ENCODE results near the gene ASL.
"Not testable (repeated sequence)": the region's sequence is repeated elsewhere in the genome, so short reads cannot be mapped to it uniquely, and the experiment has no call there.

ASL gene

GRCh38 chr7:66075590-66076461, at the start of gene ASL:
ASL (plus strand) TSS chr7:66075819; CDS start chr7:66076082, 263 bp downstream.
- peak; percentile 94 for DNase-seq (ENCODE audit: low spot score)

DNA sequence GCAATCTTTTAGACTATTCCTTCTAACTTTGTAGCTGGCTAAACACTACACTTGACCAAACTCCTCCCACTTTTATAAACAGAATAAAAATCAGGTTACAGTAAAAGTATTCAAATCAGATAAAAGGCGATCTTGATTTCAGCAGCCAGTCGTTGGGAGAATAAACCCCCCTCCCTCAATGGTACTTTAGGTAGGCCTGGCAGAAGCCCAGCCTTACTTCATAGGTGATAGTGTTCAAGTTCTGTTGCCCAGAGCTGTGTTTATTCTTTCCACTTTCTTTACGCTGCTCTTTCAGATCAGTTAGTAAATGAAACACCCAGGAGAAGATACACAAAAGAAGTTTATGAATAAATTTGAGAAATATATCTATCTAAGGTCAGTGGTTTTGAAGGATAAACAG, 47.3 kb upstream of the ASL start:
- not testable (repeated sequence) for DNase-seq (ENCODE audit: low spot score)

DNA sequence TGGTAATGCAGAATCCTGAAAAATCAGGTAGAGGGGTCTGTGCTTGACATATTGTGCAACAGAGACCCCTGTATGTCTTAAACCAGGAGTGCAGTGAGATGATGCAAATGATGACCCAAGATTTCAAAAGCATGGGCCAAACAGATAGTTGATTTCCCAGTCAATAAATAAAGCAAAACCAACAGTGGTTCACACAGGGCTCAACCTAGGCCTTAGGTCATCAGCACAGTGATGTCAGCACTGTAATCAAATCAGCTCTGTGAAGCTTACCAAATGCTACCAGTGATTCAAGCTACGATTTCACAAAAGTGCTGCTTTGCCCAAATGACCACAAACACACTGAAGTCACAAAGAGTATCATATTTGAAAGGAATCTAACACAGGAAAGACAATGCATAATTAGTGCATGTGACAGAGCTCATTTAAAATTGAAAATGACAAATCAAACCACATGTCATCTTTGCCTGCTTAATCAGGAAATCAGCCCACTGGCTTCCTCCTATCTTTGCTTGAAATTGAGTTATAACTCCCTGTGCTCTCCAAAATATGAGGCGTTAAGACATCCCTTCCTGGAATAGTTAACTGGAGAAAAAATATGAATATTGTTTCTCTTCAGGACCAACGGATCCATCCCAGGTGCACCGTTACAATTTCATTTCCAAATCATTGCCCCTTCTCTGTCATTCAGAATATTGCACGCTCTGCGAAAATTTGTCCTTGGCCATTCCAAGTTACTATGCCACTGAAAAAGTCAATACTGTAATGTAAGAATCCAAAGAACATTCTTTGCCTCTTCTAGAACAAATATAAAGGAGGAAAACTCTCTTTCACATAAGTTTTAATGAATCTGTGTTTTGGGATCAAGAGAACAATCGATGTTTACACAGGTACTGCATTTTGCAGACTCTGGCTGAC, 41.9 kb upstream of the ASL start:
- no peak for DNase-seq (ENCODE audit: low spot score)

- DNase-seq (ENCODE audit: low spot score): not testable (repeated sequence)
Observed at GRCh38 chr7:66034436-66035010, 41.1 kb upstream of the ASL start.

- DNase-seq (ENCODE audit: low spot score): no peak
Observed at GRCh38 chr7:66036382-66036781, 39.2 kb upstream of the ASL start.

DNA sequence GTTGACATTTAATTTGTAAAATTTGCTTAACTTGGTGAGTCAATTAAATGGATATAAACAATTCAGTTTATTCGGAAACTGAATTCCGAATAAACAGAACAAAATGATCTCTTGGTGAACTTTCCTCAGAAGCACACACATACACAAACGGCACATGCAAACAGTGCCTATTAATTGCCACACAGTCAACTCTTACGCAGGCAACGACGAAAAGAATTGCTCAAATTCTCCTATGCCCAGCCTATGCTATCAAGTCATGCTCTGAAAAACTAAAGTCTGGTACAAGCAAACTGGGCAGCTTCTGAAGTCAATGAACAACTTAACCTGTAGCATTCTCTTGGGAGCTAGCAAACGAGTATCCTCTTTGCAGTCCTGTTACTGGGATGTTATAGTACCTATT, 38.8 kb upstream of the ASL start:
- DNase-seq (ENCODE audit: low spot score): no peak

GRCh38 chr7:66039094-66039670, 36.4 kb upstream of the ASL start:
- DNase-seq (ENCODE audit: low spot score): no peak

GRCh38 chr7:66043681-66044497, 31.7 kb upstream of the ASL start:
- peak; percentile 70 for DNase-seq (ENCODE audit: low spot score)

GRCh38 chr7:66044498-66044854, 31.1 kb upstream of the ASL start:
- DNase-seq (ENCODE audit: low spot score): not testable (repeated sequence)

DNA sequence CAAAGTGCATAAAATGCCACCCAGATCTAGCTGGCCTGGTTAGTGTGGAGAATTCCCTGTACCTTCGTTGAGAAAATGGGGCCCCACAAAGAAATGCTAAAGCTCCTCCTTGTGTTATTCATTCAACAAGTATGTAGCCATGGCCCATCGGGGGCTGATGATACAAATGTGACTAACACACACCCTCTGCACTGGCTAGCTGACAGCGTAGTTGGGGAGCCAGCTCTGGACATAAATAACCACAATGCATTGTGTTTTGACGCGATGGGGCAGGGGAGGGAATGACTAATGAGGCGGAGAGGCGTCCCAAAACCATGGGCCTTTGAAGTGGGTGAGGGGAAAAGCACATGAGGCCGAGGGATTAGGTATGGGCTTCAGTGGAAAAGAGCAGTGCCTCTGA, 28.2 kb upstream of the ASL start:
- no peak for DNase-seq (ENCODE audit: low spot score)

DNA sequence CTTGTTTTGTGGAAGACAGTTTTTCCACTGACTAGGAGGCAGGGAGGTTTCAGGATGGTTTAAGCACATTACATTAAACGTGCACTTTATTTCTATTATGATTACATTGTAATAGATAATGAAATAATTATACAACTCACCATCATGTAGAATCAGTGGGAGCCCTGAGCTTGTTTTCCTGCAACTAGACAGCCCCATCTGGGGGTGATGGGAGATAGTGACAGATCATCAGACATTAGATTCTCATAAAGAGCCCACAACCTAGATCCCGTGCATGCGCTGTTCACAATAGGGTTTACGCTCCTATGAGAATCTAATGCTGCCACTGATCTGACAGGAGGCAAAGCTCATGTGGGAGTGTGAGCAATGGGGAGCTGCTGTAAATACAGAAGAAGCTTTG, 25.7 kb upstream of the ASL start:
- DNase-seq (ENCODE audit: low spot score): peak; percentile 20

GRCh38 chr7:66050337-66050957, 25.2 kb upstream of the ASL start:
- peak; percentile 14 for DNase-seq (ENCODE audit: low spot score)

DNA sequence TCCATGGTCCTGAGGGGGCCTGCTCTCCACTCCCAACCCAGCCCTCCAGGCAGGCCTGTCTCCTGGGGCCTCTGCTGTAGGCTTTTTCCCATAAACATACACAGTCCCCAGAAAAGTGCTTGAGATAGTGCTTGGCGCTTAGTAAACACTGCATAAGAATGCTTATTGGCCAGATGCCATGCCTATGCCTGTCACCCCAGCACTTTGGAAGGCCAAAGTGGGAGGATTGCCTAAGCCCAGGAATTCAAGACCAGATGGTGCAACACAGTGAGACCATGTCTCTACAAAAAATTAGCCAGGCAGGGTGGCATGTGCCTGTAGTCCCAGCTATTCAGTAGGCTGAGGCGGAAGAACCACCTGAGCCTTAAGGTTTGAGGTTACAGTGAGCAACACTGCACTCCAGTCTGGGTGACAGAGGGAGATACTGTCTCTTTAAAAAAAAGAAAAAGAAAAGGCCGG, 24.6 kb upstream of the ASL start:
- peak; percentile 86 for DNase-seq (ENCODE audit: low spot score)

DNA sequence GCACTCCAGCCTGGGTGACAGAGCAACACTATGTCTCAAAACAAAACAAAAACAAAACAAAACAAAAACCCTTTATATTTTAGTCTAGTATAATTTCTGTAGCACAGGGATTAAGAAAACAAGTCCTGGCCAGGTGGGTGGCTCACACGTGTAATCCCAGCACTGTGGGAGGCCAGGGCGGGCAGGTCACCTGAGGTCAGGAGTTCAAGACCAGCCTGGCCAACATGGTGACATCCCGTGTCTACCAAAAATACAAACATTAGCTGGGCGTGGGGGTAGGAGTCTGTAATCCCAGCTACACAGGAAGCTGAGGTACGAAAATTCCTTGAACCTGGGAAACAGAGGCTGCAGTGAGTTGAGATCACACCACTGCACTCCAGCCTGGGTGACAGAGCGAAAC, 23.2 kb upstream of the ASL start:
- DNase-seq (ENCODE audit: low spot score): no peak

DNA sequence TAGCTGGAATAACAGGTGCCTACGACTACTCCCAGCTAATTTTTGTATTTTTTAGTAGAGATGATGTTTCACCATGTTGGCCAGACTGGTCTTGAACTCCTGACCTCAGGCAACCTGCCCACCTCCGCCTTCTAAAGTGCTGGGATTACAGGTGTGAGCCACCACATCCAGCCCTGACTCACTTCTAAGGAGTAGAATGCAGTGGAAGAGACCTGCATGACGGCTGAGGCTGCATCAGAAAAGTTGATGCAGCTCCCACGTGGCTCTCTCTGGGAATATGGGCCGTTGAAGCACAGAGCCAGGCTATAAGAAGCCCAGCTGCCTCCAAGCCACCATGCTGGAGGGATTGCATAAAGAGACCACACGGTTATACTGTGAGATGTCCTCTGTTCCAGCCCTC, 21.6 kb upstream of the ASL start:
- no peak for DNase-seq (ENCODE audit: low spot score)

DNA sequence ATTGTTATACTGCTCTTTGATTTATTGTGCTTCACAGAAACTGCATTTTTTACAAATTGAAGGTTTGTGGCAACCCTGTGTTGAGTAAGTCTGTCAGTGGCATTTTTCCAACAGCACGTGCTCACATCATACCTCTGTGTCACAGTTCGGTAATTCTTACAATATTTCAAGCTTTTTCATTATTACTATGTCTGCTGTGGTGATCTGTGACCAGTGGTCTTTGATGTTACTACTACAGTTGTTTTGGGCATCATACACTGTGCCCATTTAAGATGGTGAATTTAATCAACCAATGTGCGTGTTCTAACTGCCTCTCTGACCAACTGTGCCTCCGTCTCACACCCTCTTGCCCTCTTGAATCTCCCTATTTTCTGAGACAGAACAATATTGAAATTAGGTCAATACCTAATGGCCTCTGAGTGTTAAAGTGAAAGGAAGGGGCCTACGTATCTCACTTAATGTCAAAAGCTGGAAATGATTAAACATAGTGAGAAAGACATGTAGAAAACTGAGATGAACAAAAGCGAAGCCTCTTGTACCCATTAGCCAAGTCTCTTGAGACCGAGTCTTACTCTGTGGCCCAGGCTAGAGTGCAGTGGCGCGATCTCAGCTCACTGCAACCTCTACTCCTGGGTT, 20.2 kb upstream of the ASL start:
- no peak for DNase-seq (ENCODE audit: low spot score)

DNA sequence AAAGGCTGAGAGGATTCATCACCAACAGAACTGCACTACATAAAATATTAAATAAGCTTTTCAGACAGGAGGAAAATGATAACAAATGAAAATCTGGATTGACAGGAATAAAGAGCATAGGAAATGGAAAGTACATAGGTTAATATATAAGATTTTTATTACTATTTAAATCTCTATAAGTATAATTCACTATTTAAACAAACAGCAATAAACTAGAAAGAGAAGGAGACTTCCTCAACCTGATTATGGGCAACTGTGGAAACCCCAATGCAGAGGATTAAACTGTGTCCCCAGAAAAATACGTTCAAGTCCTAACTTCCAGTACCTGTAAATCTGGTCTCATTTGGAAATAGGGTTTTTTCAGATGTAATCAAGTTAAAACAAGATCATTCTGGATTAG, 14.8 kb upstream of the ASL start:
- DNase-seq (ENCODE audit: low spot score): no peak

DNA sequence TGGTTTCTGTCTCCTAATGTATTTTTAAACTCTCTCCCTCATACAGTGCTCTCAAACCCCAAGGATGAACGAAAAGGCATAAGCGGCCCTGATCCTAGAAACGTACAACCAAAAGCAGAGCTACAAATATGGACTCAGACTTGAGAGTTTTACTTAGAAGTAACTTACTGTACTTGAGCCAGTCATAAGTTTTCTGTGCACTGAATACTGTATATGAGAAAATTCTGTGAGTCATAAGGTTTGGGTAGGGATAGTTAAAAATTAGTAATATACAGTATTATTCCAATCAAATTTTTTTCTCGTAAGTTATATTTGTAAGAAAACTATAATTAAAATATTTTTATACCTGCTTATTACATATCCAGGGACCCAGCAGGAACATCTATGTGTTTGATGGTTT, 5.9 kb upstream of the ASL start:
- DNase-seq (ENCODE audit: low spot score): no peak

GRCh38 chr7:66070222-66070621, 5.4 kb upstream of the ASL start:
- DNase-seq (ENCODE audit: low spot score): no peak

DNA sequence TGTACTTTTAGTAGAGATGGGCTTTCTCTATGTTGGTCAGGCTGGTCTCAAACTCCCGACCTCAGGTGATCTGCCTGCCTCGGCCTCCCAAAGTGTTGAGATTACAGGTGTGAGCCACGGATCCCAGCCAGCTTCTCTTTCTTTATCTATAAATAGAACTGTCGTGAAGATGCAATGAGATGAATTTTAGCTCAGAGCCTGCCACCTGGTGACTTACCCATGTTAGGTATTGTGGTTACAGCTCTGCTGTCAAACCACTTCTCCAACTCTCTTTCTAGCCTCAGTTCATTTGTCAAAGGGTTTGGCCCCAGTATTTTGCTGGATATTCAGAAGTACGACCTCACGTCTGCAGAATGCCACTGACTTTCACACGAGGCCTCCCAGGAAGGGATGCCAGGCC, 3.4 kb upstream of the ASL start:
- peak; percentile 9 for DNase-seq (ENCODE audit: low spot score)
